CD8-positive, alpha-beta memory T cell (primary cell): ENCODE results near the gene WDR74. TPM values are rescaled to one million over a fixed set of nuclear protein-coding genes. Genes with fewer than 3 reads are reported as not detected.

Source experiments
- CTCF ChIA-PET: fragments of 350-600 bp; sonication (Branson Sonifier 250); formaldehyde crosslinking; loops from one replicate; lab custom pipeline; 2021; ENCODE audit warnings: antibody characterized with exemption; lab: Charles Lee
- POLR2A ChIA-PET: fragments of 350-600 bp; sonication (Branson Sonifier 250); formaldehyde crosslinking; loops from one replicate; lab custom pipeline; 2021; ENCODE audit warnings: antibody characterized with exemption; lab: Charles Lee
- DNase-seq, 5 donors: peaks; one replicate each; pipeline versions ENCODE4 v3.0.0 to v3.0.0-alpha.2; 2020 to 2022; ENCODE audit warnings: mixed read lengths in 1 of 5
- H3K27ac ChIP-seq: one replicate; pipeline ENCODE4 v1.7.0; 2013; ENCODE audit warnings: low read depth, mild to moderate bottlenecking, low read length, moderate library complexity
- H3K27me3 ChIP-seq: 2 replicates; pipeline ENCODE4 v1.7.0; 2013; ENCODE audit warnings: low read length, mild to moderate bottlenecking; ENCODE audit not compliant: insufficient read depth, poor library complexity, severe bottlenecking
- H3K36me3 ChIP-seq: 2 replicates; pipeline ENCODE4 v1.7.0; 2013; ENCODE audit warnings: mild to moderate bottlenecking, low read length, moderate library complexity; ENCODE audit not compliant: insufficient read depth
- H3K4me1 ChIP-seq: 2 replicates; pipeline ENCODE4 v1.7.0; 2013; ENCODE audit warnings: mild to moderate bottlenecking, low read length, moderate library complexity; ENCODE audit not compliant: insufficient read depth
- H3K4me3 ChIP-seq: 2 replicates; pipeline ENCODE4 v1.7.0; 2013; ENCODE audit warnings: mild to moderate bottlenecking, low read length
- H3K9me3 ChIP-seq: 2 replicates; pipeline ENCODE4 v1.7.0; 2013; ENCODE audit warnings: mild to moderate bottlenecking, low read length
- H3K27ac Mint-ChIP-seq, 8 donors: one replicate each; pipeline ENCODE4 v1.8.0; 2020 to 2021; ENCODE audit warnings: mixed read lengths in 8 of 8, mild to moderate bottlenecking in 6 of 8, inconsistent platforms in 3 of 8, moderate library complexity in 3 of 8
- H3K27me3 Mint-ChIP-seq, 2 donors: one replicate each; pipeline ENCODE4 v1.8.0; 2020 to 2021; ENCODE audit warnings: mixed read lengths in 2 of 2, mild to moderate bottlenecking in 1 of 2, moderate library complexity in 1 of 2
- H3K36me3 Mint-ChIP-seq, 3 donors: one replicate each; pipeline ENCODE4 v1.8.0; 2020 to 2021; ENCODE audit warnings: mixed read lengths in 3 of 3, inconsistent platforms in 1 of 3, mild to moderate bottlenecking in 1 of 3
- H3K4me1 Mint-ChIP-seq, 3 donors: one replicate each; pipeline ENCODE4 v1.8.0; 2020 to 2021; ENCODE audit warnings: mixed read lengths in 3 of 3, inconsistent platforms in 1 of 3, mild to moderate bottlenecking in 1 of 3
- H3K4me3 Mint-ChIP-seq, 7 donors: one replicate each; pipeline ENCODE4 v1.8.0; 2020 to 2021; ENCODE audit warnings: mixed read lengths in 7 of 7, mild to moderate bottlenecking in 6 of 7, moderate library complexity in 4 of 7, inconsistent platforms in 2 of 7
- H3K9me3 Mint-ChIP-seq, 5 donors: one replicate each; pipeline ENCODE4 v1.8.0; 2020 to 2022; ENCODE audit warnings: mixed read lengths in 5 of 5, mild to moderate bottlenecking in 3 of 5, moderate library complexity in 2 of 5, inconsistent platforms in 1 of 5
- polyA plus RNA-seq: library from polyadenylated mRNA; unstranded; fragments of 300-500 nt; fragmentation: Illumina TruSeq; gene quantifications from one replicate; pipeline ENCODE4 v1.2.3, GENCODE V29; 2021
- total RNA-seq, 2 experiments: library from RNA; stranded (reverse); gene quantifications; one replicate each; pipeline ENCODE4 v1.2.3, GENCODE V29; 2021

WDR74 gene
- total and polyA plus RNA-seq, 3 experiments from 2014 or later: 42.4 to 131 (median 124) TPM

DNA sequence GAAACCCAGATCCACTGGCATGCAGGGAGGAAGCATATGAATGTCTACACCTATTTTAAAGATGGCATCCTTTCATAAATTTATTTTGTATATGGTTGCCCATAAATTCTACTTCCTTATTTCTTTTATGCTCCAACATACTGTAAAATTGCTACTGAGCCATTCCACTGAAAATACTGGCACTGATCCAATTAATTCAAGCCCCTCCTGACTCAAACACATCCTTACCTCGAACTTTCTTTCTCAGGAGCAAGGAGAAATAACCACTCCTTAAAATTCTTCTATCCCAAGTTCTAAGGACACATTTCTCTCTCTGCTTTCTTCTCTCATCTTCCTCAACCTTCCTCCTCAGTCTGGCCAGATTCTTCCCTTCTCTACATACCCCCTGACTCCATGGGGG lies 28.6 kb downstream of the WDR74 start:
- Histone ChIP-seq H3K27ac (no peak overlapping the region), H3K27me3 (no peaks in the 10 kb centered on the region), H3K36me3 (no peaks in the 10 kb centered on the region), H3K9me3 (no peaks in the 10 kb centered on the region), H3K4me1 (peaks cover 8% of the 10 kb centered on the region), H3K4me3 (no peak overlapping the region)
- H3K27me3 Mint-ChIP-seq: no peaks in the 10 kb centered on the region
- no peaks in the 10 kb centered on the region for H3K9me3 Mint-ChIP-seq
- peak overlapping the region in 6 of 8 donors; percentile 5 to 57 (median 36) for H3K27ac Mint-ChIP-seq
- peaks cover 0 to 12% (median 2%) of the 10 kb centered on the region in 3 donors for H3K36me3 Mint-ChIP-seq
- ChIA-PET CTCF (no interaction called here), POLR2A (interaction anchor here (0.7 kb wide), 1 partner anchor 18 kb away, joined by 3 read pairs; no protein-coding TSS in a partner anchor)
- DNase-seq: no peak
- peak overlapping the region in 1 of 7 donors; percentile 41 for H3K4me3 Mint-ChIP-seq
- H3K4me1 Mint-ChIP-seq: peaks cover 6% of the 10 kb centered on the region in 3 donors

DNA sequence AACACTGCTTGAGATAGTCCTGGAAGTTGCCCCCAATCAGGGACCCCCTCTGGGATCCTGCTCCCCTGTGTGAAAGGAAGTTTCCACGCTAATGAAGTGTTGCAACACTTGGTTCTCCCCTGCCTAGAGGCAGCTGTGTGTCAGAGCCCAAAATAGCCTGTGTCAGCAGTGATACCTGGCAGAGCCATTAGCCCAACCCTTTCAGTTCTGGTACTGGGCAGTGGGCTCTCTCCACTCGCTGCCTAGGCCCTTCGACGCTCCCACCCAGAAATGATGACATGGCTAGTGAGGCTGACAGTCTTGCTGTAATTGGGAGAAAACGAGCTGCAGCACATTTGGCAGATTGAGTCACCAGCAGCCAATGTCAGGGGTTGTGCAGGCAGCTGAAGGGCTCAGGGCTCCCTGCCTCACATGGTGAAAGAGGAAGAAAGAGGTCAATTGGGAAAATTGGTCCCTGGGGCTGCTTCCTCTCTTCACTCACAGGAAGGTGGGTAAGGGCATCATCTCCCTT lies 32.7 kb downstream of the WDR74 start:
- CTCF ChIA-PET: interaction anchor here (1.0 to 3.4 kb wide), 5 partner anchors 8 to 75 kb away, joined by 3 to 20 read pairs (median 4); partner anchors contain the start of genes POLR2G, SLC3A2, TMEM179B and ZBTB3
- peaks cover 0 to 3% of the 10 kb centered on the region in 2 donors for H3K27me3 Mint-ChIP-seq
- Histone ChIP-seq H3K4me3 (no peak overlapping the region), H3K27ac (no peak overlapping the region), H3K27me3 (no peaks in the 10 kb centered on the region), H3K4me1 (peaks cover 22% of the 10 kb centered on the region), H3K9me3 (no peaks in the 10 kb centered on the region), H3K36me3 (peaks cover 14% of the 10 kb centered on the region)
- H3K9me3 Mint-ChIP-seq: no peaks in the 10 kb centered on the region
- H3K36me3 Mint-ChIP-seq: peaks cover 0 to 37% (median 4%) of the 10 kb centered on the region in 3 donors
- H3K27ac Mint-ChIP-seq: peak overlapping the region in 6 of 8 donors; percentile 91 to 99 (median 96)
- POLR2A ChIA-PET: interaction anchor here (0.6 to 2.1 kb wide), 11 partner anchors 10 to 74 kb away, joined by 3 to 21 read pairs (median 9); partner anchors contain the start of genes SLC3A2, STX5, TMEM179B and WDR74
- peak overlapping the region; percentile 96 to 99 (median 99) for H3K4me3 Mint-ChIP-seq
- no peak for DNase-seq
- peaks cover 26 to 39% (median 28%) of the 10 kb centered on the region in 3 donors for H3K4me1 Mint-ChIP-seq

DNA sequence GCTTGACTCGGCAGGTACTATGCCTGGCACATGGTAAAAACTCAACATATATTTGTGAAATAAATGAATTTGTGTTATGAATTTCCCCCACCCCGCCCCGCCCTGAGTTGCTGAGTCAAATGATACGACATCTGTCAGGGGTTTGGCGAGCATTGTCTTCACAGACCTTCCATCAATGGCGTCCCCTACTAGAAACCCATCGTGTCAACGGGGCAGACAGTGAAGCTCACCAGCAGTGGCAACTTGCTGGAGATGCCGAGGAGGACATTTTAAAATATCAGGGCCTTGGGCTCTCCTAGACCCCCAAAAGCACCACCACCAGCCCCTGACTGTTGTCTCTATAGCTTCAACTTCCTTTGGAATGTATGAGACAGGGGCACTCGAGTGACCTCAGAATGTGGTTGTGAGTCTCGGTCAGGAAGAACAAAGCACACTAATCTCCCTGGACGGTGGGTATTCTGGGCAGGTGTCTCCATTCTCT lies 33.4 kb downstream of the WDR74 start:
- Histone ChIP-seq H3K4me3 (peak overlapping the region; percentile 70), H3K27ac (peak overlapping the region; percentile 95), H3K27me3 (no peaks in the 10 kb centered on the region), H3K4me1 (peaks cover 26% of the 10 kb centered on the region), H3K9me3 (no peaks in the 10 kb centered on the region), H3K36me3 (peaks cover 21% of the 10 kb centered on the region)
- peaks cover 0 to 3% of the 10 kb centered on the region in 2 donors for H3K27me3 Mint-ChIP-seq
- peak overlapping the region; percentile 87 to 99 (median 96) for H3K27ac Mint-ChIP-seq
- ChIA-PET CTCF (interaction anchor here (0.7 to 3.4 kb wide), 7 partner anchors 9 to 75 kb away, joined by 3 to 20 read pairs (median 3); partner anchors contain the start of genes POLR2G, SLC3A2, STX5 and TMEM179B), POLR2A (interaction anchor here (0.6 to 2.1 kb wide), 16 partner anchors 9 to 159 kb away, joined by 3 to 21 read pairs (median 6); partner anchors contain the start of genes GANAB, HNRNPUL2, SLC3A2 and STX5)
- DNase-seq: no peak
- no peaks in the 10 kb centered on the region for H3K9me3 Mint-ChIP-seq
- peaks cover 0 to 43% (median 5%) of the 10 kb centered on the region in 3 donors for H3K36me3 Mint-ChIP-seq
- H3K4me1 Mint-ChIP-seq: peaks cover 26 to 44% (median 30%) of the 10 kb centered on the region in 3 donors
- peak overlapping the region; percentile 96 to 99 (median 99) for H3K4me3 Mint-ChIP-seq

DNA sequence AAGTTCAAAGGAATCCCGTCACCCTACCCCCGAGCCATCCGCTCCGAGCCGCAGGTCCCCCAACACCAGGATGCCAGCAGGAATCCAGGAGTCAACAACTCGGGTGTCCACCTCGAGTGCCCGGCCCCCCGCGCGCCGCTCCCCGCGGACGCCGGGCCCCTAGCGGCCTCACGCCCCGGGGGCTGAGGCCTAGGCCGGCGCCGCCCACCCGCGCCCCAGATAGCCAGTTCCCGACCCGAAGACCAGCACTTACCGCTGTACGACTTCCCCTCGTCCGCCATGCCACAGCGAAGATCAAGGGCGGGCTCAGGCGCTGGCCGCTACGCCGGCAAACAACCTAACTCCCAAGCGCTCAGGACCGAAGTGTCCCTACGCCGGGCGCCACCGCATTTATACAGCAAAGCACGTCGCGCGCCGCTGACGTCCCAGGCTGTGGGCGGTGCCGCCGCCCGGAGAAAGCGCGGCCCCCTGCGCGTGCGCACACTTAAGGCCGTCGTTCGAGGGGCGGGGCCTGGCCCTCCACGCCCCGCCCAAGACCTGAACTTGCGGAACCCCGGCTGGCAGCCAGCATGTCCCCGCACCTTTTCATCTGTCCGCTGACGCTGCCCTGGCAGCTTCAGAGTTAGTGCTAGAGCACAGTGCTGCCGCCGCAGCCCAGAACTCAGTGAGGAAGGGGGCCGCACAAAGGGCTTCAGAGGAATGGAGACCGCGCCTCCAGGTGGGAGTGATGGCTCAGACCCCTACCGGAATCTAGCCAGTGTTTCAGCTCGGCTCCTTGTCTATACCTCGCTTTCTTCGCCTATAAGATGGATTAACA lies 34.1 kb downstream of the WDR74 start, which contains the start of gene NXF1:
NXF1 (minus strand) TSS at position 365 of the 817 bp plus-strand sequence; CDS start at position 281, 84 bp downstream.
- H3K9me3 ChIP-seq: no peaks in the 10 kb centered on the region
- peaks cover 0 to 48% (median 3%) of the 10 kb centered on the region in 3 donors for H3K36me3 Mint-ChIP-seq
- CTCF ChIA-PET: interaction anchor here (0.7 to 3.4 kb wide), 8 partner anchors 10 to 76 kb away, joined by 3 to 20 read pairs (median 3); partner anchors contain the start of genes POLR2G, SLC3A2, STX5 and TMEM179B
- peak within 1 kb of the TSS; percentile 70 for H3K4me3 ChIP-seq
- H3K36me3 ChIP-seq: peaks cover 25% of the 10 kb centered on the region
- POLR2A ChIA-PET: interaction anchor here (0.6 to 2.1 kb wide), 16 partner anchors 8 to 158 kb away, joined by 3 to 21 read pairs (median 6); partner anchors contain the start of genes GANAB, HNRNPUL2, SLC3A2 and STX5
- DNase-seq: peak; percentile 94 to 98 (median 95)
- H3K27ac ChIP-seq: peak within 1 kb of the TSS; percentile 95
- H3K4me1 Mint-ChIP-seq: peaks cover 26 to 44% (median 30%) of the 10 kb centered on the region in 3 donors
- H3K4me1 ChIP-seq: peaks cover 26% of the 10 kb centered on the region
- no peaks in the 10 kb centered on the region for H3K9me3 Mint-ChIP-seq
- no peaks in the 10 kb centered on the region for H3K27me3 ChIP-seq
- peak within 1 kb of the TSS; percentile 95 to 99 (median 97) for H3K27ac Mint-ChIP-seq
- peaks cover 0 to 3% of the 10 kb centered on the region in 2 donors for H3K27me3 Mint-ChIP-seq
- peak within 1 kb of the TSS; percentile 96 to 99 (median 99) for H3K4me3 Mint-ChIP-seq

DNA sequence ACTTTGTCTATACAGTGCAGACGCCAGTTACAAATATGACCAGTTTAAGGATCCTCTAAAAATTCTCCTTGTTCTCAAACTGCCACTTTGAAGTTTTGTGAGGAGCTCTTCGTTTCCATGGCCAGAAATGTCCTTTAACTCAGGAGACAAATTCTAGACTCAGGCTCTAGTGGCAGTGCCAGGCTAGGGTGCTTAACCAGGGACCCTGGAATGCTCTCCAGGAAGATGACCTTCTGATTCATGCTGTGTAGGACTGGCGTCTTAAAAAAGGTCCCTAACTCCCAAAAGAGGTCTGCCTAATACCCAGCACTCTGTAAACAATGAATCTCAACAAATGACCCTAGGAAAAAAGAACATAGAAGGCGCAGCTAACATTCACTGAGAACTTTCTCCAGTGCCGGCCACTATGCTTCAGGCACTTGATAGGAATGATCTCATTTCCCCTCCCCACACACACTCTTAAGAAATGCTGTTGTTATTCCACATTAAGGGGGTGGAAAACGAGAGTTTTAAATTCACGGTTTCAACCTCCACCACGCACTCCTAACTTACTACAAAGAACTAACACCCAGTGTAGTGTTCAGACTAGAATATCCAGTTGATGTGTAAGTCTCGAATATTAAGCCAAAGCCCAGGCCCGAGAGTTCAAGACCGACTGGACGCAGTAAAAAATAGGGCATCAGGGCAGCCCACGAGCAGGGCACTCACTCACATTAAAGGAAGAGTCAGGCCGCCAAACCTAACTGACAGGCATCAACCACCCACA lies 34.9 kb downstream of the WDR74 start:
- ChIA-PET CTCF (interaction anchor here (1.1 to 2.6 kb wide), 2 partner anchors 14 to 17 kb away, joined by 3 to 18 read pairs; partner anchors contain the start of gene TMEM179B), POLR2A (interaction anchor here (0.6 to 2.0 kb wide), 5 partner anchors 17 to 37 kb away, joined by 3 to 13 read pairs (median 4); partner anchors contain the start of genes STX5, TEX54, TMEM179B and WDR74)
- H3K4me1 Mint-ChIP-seq: peaks cover 26 to 47% (median 30%) of the 10 kb centered on the region in 3 donors
- H3K27ac ChIP-seq: peak overlapping the region; percentile 95
- no peaks in the 10 kb centered on the region for H3K27me3 ChIP-seq
- peak overlapping the region; percentile 75 to 99 (median 96) for H3K27ac Mint-ChIP-seq
- H3K9me3 Mint-ChIP-seq: no peaks in the 10 kb centered on the region
- H3K4me1 ChIP-seq: peaks cover 26% of the 10 kb centered on the region
- no peaks in the 10 kb centered on the region for H3K9me3 ChIP-seq
- H3K36me3 ChIP-seq: peaks cover 33% of the 10 kb centered on the region
- DNase-seq: no peak
- H3K36me3 Mint-ChIP-seq: peaks cover 0 to 56% (median 7%) of the 10 kb centered on the region in 3 donors
- peak overlapping the region; percentile 70 for H3K4me3 ChIP-seq
- H3K27me3 Mint-ChIP-seq: peaks cover 0 to 3% of the 10 kb centered on the region in 2 donors
- peak overlapping the region; percentile 96 to 99 (median 99) for H3K4me3 Mint-ChIP-seq

DNA sequence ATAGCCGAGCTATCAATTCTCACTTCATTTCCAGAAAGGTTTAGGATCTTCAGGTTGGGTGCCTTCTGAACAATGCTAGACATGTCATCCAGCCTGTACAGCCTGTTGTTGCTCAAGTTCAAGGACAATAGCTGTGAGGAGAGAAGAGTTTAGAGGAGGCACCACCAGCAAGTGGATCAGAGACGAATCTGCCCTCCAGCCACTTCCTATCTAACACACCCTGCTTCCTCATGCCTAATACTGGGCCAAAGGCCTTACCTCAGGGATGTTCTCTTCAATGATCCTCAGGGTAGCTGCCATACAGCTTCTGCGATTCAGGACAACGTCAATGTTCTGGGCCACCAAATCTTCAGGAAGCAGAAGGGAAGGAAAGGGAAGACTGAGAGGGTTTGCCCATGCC lies 38.3 kb downstream of the WDR74 start:
- POLR2A ChIA-PET: interaction anchor here (0.5 to 2.3 kb wide), 3 partner anchors 14 to 161 kb away, joined by 3 to 14 read pairs (median 6); partner anchors contain the start of genes TMEM179B and WDR74
- H3K4me3 ChIP-seq: no peak overlapping the region
- CTCF ChIA-PET: interaction anchor here (2.4 kb wide), 1 partner anchor 14 kb away, joined by 13 read pairs; the partner anchor contains the start of gene TMEM179B
- peaks cover 23 to 44% (median 28%) of the 10 kb centered on the region in 3 donors for H3K4me1 Mint-ChIP-seq
- no peak for DNase-seq
- H3K27me3 ChIP-seq: no peaks in the 10 kb centered on the region
- H3K36me3 Mint-ChIP-seq: peaks cover 4 to 86% (median 16%) of the 10 kb centered on the region in 3 donors
- H3K27me3 Mint-ChIP-seq: peaks cover 0 to 3% of the 10 kb centered on the region in 2 donors
- H3K4me3 Mint-ChIP-seq: peak overlapping the region in 2 of 7 donors; percentile 28 to 62
- H3K9me3 ChIP-seq: no peaks in the 10 kb centered on the region
- no peak overlapping the region for H3K27ac ChIP-seq
- H3K36me3 ChIP-seq: peaks cover 64% of the 10 kb centered on the region
- H3K9me3 Mint-ChIP-seq: no peaks in the 10 kb centered on the region
- peaks cover 21% of the 10 kb centered on the region for H3K4me1 ChIP-seq
- peak overlapping the region in 4 of 8 donors; percentile 12 to 78 (median 22) for H3K27ac Mint-ChIP-seq
